ENCODE results near the gene CDH4.

GRCh38 chr20:61839223-61839911 lies 587.3 kb downstream of the CDH4 start:
- TF ChIP-seq POLR2A (IDR thresholded peaks at IDR 0.05; ENCODE audit: low read length) (no peak), GATA1 (IDR thresholded peaks at IDR 0.05; ENCODE audit: low read depth, low read length) (no peak)
